PFSK-1 (cell line): ENCODE results near the gene PTPRK.

Experiments
- FOXP2 ChIP-seq: optimal IDR thresholded peaks from 2 replicates; pipeline ENCODE3; 2011; ENCODE audit warnings: borderline replicate concordance, control low read depth, inconsistent platforms; ENCODE audit not compliant: insufficient read depth; ENCODE audit errors: extremely low read length, extremely low read depth
- POLR2AphosphoS5 ChIP-seq: IDR thresholded peaks from 2 replicates; pipeline ENCODE4 v1.6.1; 2012; ENCODE audit warnings: low read depth, mild to moderate bottlenecking, control low read depth, low read length, moderate library complexity
- REST ChIP-seq, 2 experiments: IDR thresholded peaks; 2 replicates each; pipeline versions ENCODE4 v1.6.1 to v1.8.0; 2011 to 2012; ENCODE audit warnings: low read depth in 2 of 2, low read length in 2 of 2, control low read depth in 1 of 2, inconsistent platforms in 1 of 2, mild to moderate bottlenecking in 1 of 2, moderate library complexity in 1 of 2; ENCODE audit not compliant: insufficient read depth in 1 of 2
- SIN3A ChIP-seq: IDR thresholded peaks from 2 replicates; pipeline ENCODE4 v1.6.1; 2012; ENCODE audit warnings: mild to moderate bottlenecking, low read length, moderate library complexity, borderline replicate concordance; ENCODE audit not compliant: insufficient read depth

DNA sequence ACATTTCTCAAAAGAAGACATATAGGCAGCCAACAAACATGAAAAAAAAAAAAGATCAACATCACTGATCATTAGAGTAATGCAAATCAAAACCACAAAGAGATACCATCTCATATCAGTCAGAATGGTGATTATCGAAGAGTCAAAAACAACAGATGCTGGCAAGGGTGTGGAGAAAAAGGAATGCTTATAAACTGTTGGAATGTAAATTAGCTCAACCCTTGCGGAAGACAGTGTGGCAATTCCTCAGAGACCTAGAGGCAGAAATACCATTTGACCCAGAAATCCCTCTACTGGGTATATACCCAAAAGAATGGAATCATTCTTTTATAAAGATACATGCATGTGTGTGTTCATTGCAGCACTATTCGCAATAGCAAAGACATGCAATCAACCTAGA is 315.8 kb downstream of the PTPRK start:
- TF ChIP-seq FOXP2 (no peak), POLR2AphosphoS5 (no peak), SIN3A (no peak), REST (IDR thresholded peaks at IDR 0.05; ENCODE audit: insufficient read depth in 1 of 2, low read depth in 2 of 2, low read length in 2 of 2) (no peak)
